Glutamatergic neuron (in vitro differentiated cells): ENCODE measurements around the gene S100A13. TPM values are rescaled to one million over a fixed set of nuclear protein-coding genes. Genes with fewer than 3 reads are reported as not detected.
"Not testable (repeated sequence)": the region's sequence is repeated elsewhere in the genome, so short reads cannot be mapped to it uniquely, and the experiment has no call there.

ENCODE experiments used
- DNase-seq: peaks from one replicate; pipeline ENCODE4 v3.0.0; 2022
- H3K27ac Mint-ChIP-seq: one replicate; pipeline ENCODE4 v1.8.0; 2020; ENCODE audit warnings: mild to moderate bottlenecking, mixed read lengths, inconsistent platforms; ENCODE audit not compliant: unreplicated experiment
- H3K27me3 Mint-ChIP-seq: one replicate; pipeline ENCODE4 v1.8.0; 2020; ENCODE audit warnings: mild to moderate bottlenecking, moderate library complexity, mixed read lengths, inconsistent platforms; ENCODE audit not compliant: unreplicated experiment
- H3K36me3 Mint-ChIP-seq: one replicate; pipeline ENCODE4 v1.8.0; 2020; ENCODE audit warnings: mild to moderate bottlenecking, mixed read lengths, inconsistent platforms; ENCODE audit not compliant: unreplicated experiment
- H3K4me1 Mint-ChIP-seq: one replicate; pipeline ENCODE4 v1.8.0; 2020; ENCODE audit warnings: mild to moderate bottlenecking, low read depth, mixed read lengths, inconsistent platforms; ENCODE audit not compliant: unreplicated experiment
- H3K4me3 Mint-ChIP-seq: one replicate; pipeline ENCODE4 v1.8.0; 2020; ENCODE audit warnings: mild to moderate bottlenecking, mixed read lengths, inconsistent platforms; ENCODE audit not compliant: unreplicated experiment
- H3K9me3 Mint-ChIP-seq: one replicate; pipeline ENCODE4 v1.8.0; 2020; ENCODE audit warnings: mild to moderate bottlenecking, moderate library complexity, mixed read lengths, inconsistent platforms; ENCODE audit not compliant: unreplicated experiment
- CTCF ChIP-seq: fragments of 200-600 bp; sonication (generic); IDR thresholded peaks from one replicate; pipeline ENCODE4 v1.5.0; 2021; ENCODE audit not compliant: partially characterized antibody, unreplicated experiment
- total RNA-seq: library from RNA; stranded (reverse); fragmentation: NEBNext Ultra II Directional; extraction: Animal tissue kit (Norgen Biotek cat#: 25700); gene quantifications from one replicate; pipeline ENCODE4 v1.2.1, GENCODE V29; 2021; ENCODE audit not compliant: unreplicated experiment

S100A13 gene
- total RNA-seq, 1 donor from 2014 or later, result 92.8 TPM

DNA sequence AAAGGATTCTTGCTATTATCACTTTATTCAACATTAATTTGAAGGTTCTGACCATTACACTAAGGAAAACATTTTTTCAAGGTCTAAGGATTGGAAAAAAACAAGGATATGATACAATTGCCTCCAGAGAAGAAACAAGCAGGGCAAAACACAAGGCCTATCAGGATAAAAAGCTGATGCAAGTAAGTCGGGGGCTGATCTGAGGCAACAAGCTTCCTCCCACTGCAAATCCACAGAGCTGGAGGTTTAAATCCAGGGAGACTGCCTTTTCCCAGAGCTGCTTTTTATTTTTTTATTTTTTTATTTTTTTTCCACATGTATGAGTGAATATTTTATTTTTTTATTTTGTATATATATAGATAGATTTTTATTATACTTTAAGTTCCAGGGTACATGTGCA lies 42.3 kb downstream of the S100A13 start:
- Mint-ChIP-seq H3K27ac (no peak overlapping the region), H3K27me3 (no peaks in the 10 kb centered on the region), H3K9me3 (peaks cover 1% of the 10 kb centered on the region), H3K36me3 (no peaks in the 10 kb centered on the region), H3K4me3 (no peak overlapping the region), H3K4me1 (peaks cover 17% of the 10 kb centered on the region)
- TF ChIP-seq CTCF, result no peak
- DNase-seq, result no peak

- Mint-ChIP-seq H3K9me3 (peaks cover 1% of the 10 kb centered on the region), H3K4me3 (peak overlapping the region; percentile 0), H3K27ac (peak overlapping the region; percentile 60), H3K4me1 (peaks cover 17% of the 10 kb centered on the region), H3K27me3 (no peaks in the 10 kb centered on the region), H3K36me3 (no peaks in the 10 kb centered on the region)
- TF ChIP-seq CTCF, result no peak
- DNase-seq, result no peak
These were observed 43.3 kb downstream of the S100A13 start for GRCh38 chr1:153583976-153584375.

- DNase-seq, H3K9me3 Mint-ChIP-seq, H3K27me3 Mint-ChIP-seq, H3K36me3 Mint-ChIP-seq, H3K4me3 Mint-ChIP-seq: not testable (repeated sequence)
- Mint-ChIP-seq H3K4me1 (peaks cover 17% of the 10 kb centered on the region), H3K27ac (peak overlapping the region; percentile 94)
These were observed 43.8 kb downstream of the S100A13 start for GRCh38 chr1:153583514-153583913.

DNA sequence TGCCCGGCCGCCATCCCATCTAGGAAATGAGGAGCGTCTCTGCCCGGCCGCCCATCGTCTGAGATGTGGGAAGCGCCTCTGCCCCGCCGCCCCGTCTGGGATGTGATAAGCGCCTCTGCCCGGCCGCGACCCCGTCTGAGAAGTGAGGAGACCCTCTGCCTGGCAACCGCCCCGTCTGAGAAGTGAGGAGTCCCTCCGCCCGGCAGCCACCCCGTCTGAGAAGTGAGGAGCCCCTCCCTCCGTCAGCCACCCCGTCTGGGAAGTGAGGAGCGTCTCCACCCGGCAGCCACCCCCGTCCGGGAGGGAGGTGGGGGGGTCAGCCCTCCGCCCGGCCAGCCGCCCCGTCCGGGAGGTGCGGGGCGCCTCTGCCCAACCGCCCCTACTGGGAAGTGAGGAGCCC lies 44.5 kb downstream of the S100A13 start:
- not testable (repeated sequence) for DNase-seq, H3K36me3 Mint-ChIP-seq, H3K27me3 Mint-ChIP-seq, H3K27ac Mint-ChIP-seq, H3K4me3 Mint-ChIP-seq, H3K9me3 Mint-ChIP-seq
- peaks cover 18% of the 10 kb centered on the region for H3K4me1 Mint-ChIP-seq

DNA sequence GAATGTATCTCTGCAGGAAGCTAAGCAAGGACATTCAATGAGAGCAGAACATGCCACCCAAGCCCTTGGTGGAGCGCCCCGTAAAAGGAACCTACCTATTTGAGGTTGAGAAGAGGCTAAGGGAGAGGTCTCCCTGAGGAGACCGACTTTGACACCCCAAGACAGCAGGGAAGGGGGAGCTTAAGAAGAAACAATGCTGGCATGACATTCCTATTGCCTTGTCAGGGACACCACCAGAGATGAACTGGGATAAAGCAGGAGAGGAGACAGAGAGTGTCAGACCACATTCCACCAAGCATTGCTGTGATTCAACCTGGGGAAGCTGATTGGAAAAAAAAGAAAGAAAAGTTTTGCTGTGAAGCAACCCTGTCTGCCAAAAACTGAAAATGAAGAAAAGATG lies 48.4 kb downstream of the S100A13 start:
- Mint-ChIP-seq H3K4me3 (no peak overlapping the region), H3K27me3 (no peaks in the 10 kb centered on the region), H3K27ac (no peak overlapping the region), H3K9me3 (peaks cover 1% of the 10 kb centered on the region), H3K4me1 (peaks cover 7% of the 10 kb centered on the region), H3K36me3 (no peaks in the 10 kb centered on the region)
- no peak for TF ChIP-seq CTCF
- no peak for DNase-seq

DNA sequence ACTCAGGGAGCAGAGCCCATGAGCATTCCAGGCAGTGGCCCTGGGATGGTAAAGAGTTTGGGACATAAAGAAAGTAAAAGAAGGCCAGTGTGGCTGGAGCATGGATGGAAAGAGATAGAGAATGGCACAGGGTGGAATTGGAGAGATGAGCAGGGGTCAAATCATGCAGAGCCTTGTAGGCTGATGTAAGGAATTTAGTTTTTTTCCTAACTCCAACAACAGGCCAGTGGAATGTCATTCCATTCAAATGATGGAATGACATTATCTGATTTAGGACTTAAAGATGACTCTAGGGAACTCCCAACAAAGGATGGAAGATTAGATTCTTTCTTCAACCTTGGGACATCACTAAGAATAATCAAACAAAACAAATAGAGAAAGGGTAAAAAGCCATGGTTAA lies 48.8 kb downstream of the S100A13 start:
- Mint-ChIP-seq H3K9me3 (no peaks in the 10 kb centered on the region), H3K4me1 (peaks cover 4% of the 10 kb centered on the region), H3K36me3 (no peaks in the 10 kb centered on the region), H3K4me3 (no peak overlapping the region), H3K27me3 (no peaks in the 10 kb centered on the region), H3K27ac (no peak overlapping the region)
- no peak for DNase-seq
- TF ChIP-seq CTCF, result no peak
